H1 (cell line): ENCODE measurements around the gene UBE2E2. TPM values are rescaled to one million over a fixed set of nuclear protein-coding genes. Genes with fewer than 3 reads are reported as not detected.

Source experiments
- CTCF ChIA-PET: fragments of 300-600 bp; sonication (Branson Sonifier 250); formaldehyde crosslinking; loops from one replicate; lab custom pipeline; 2021; ENCODE audit not compliant: partially characterized antibody; lab: Charles Lee
- POLR2A ChIA-PET: fragments of 300-600 bp; sonication (Branson Sonifier 250); formaldehyde crosslinking; loops from one replicate; lab custom pipeline; 2021; ENCODE audit warnings: inconsistent platforms; ENCODE audit not compliant: partially characterized antibody; lab: Charles Lee
- DNase-seq, 2 experiments: peaks; one replicate each; pipeline versions ENCODE4 v3.0.0 to v3.0.0-alpha.2; 2010 to 2022; ENCODE audit warnings: low spot score in 2 of 2, low read depth in 1 of 2, mixed read lengths in 1 of 2
- FAIRE-seq: peaks from 2 replicates; lab custom pipeline; 2011; peaks lifted over from hg19 to GRCh38; lab: Jason Lieb, UNC
- H2AFZ ChIP-seq: 2 replicates; pipeline ENCODE4 v1.8.1; 2012; ENCODE audit warnings: low read length, inconsistent platforms
- H2AK5ac ChIP-seq: 2 replicates; pipeline ENCODE4 v1.6.1; 2013; ENCODE audit warnings: low read depth, low read length
- H2BK120ac ChIP-seq: replicated peaks from 2 replicates; pipeline ENCODE3; 2013; ENCODE audit warnings: low read depth, low read length, inconsistent platforms
- H2BK12ac ChIP-seq: 2 replicates; pipeline ENCODE4 v1.6.1; 2013; ENCODE audit warnings: low read depth, low read length
- H2BK15ac ChIP-seq: 2 replicates; pipeline ENCODE4 v1.6.1; 2013; ENCODE audit warnings: low read length
- H2BK20ac ChIP-seq: 2 replicates; pipeline ENCODE4 v1.6.1; 2013; ENCODE audit warnings: low read length
- H2BK5ac ChIP-seq: 2 replicates; pipeline ENCODE4 v1.6.1; 2013; ENCODE audit warnings: low read depth, low read length
- H3K14ac ChIP-seq: 2 replicates; pipeline ENCODE4 v1.6.1; 2013; ENCODE audit warnings: inconsistent platforms; ENCODE audit not compliant: insufficient read length
- H3K18ac ChIP-seq: 2 replicates; pipeline ENCODE4 v1.6.1; 2013; ENCODE audit warnings: low read length; ENCODE audit errors: extremely low read depth
- H3K23ac ChIP-seq: 2 replicates; pipeline ENCODE4 v1.6.1; 2013; ENCODE audit warnings: inconsistent platforms; ENCODE audit not compliant: insufficient read length
- H3K23me2 ChIP-seq: 2 replicates; pipeline ENCODE4 v1.6.1; 2013; ENCODE audit warnings: low read depth, low read length
- H3K27ac ChIP-seq: 2 replicates; pipeline ENCODE4 v1.6.1; 2011; ENCODE audit warnings: low read depth, low read length, inconsistent platforms
- H3K27me3 ChIP-seq, 4 experiments: replicated peaks in 1 of 4; 1 replicate in 1 of 4; 2 replicates in 3 of 4; pipeline versions ENCODE4 v1.6.1 to v1.8.1; 2011 to 2013; ENCODE audit warnings: low read length in 3 of 4, mild to moderate bottlenecking in 3 of 4, inconsistent platforms in 2 of 4, mixed read lengths in 2 of 4, moderate library complexity in 1 of 4; ENCODE audit not compliant: control insufficient read depth in 3 of 4, insufficient read depth in 3 of 4; ENCODE audit errors: extremely low read depth in 1 of 4
- H3K36me3 ChIP-seq, 4 experiments: 2 replicates each; pipeline versions ENCODE4 v1.6.1 to v1.8.1; 2011 to 2013; ENCODE audit warnings: mild to moderate bottlenecking in 4 of 4, low read length in 3 of 4, moderate library complexity in 2 of 4, control low read depth in 1 of 4, inconsistent platforms in 1 of 4; ENCODE audit not compliant: insufficient read depth in 4 of 4, control insufficient read depth in 2 of 4
- H3K4ac ChIP-seq: replicated peaks from 2 replicates; pipeline ENCODE3; 2013; ENCODE audit warnings: low read length, low read depth, mixed read lengths, inconsistent platforms; ENCODE audit not compliant: insufficient read length
- H3K4me1 ChIP-seq, 4 experiments: replicated peaks in 1 of 4; 1 replicate in 1 of 4; 2 replicates in 3 of 4; pipeline versions ENCODE4 v1.6.1 to v1.8.1; 2011 to 2013; ENCODE audit warnings: low read length in 3 of 4, inconsistent platforms in 2 of 4, mixed read lengths in 1 of 4; ENCODE audit not compliant: insufficient read depth in 4 of 4, control insufficient read depth in 3 of 4
- H3K4me2 ChIP-seq, 2 experiments: 2 replicates each; pipeline versions ENCODE4 v1.6.1 to v1.8.1; 2011 to 2013; ENCODE audit warnings: low read depth in 2 of 2, low read length in 2 of 2, control low read depth in 1 of 2, inconsistent platforms in 1 of 2, mild to moderate bottlenecking in 1 of 2; ENCODE audit not compliant: insufficient read depth in 1 of 2
- H3K4me3 ChIP-seq, 4 experiments: fragments of 200-600, 300-600 bp in 1 of 4; sonication (generic), shearing (Covaris generic), sonication (Bioruptor Twin) in 1 of 4; 2 replicates each; pipeline versions ENCODE4 v1.5.1 to v1.8.1; 2011 to 2016; ENCODE audit warnings: low read length in 4 of 4, low read depth in 3 of 4, control low read depth in 2 of 4, inconsistent platforms in 2 of 4, mild to moderate bottlenecking in 2 of 4, mixed read lengths in 1 of 4, moderate library complexity in 1 of 4; ENCODE audit not compliant: insufficient read depth in 2 of 4; ENCODE audit errors: extremely low read depth in 1 of 4
- H3K56ac ChIP-seq: replicated peaks from 2 replicates; pipeline ENCODE3; 2013; ENCODE audit warnings: low read depth, mild to moderate bottlenecking, mixed read lengths, low read length, inconsistent platforms; ENCODE audit not compliant: insufficient read length
- H3K79me1 ChIP-seq: 2 replicates; pipeline ENCODE4 v1.6.1; 2013; ENCODE audit warnings: low read depth, low read length, control low read depth
- H3K79me2 ChIP-seq, 2 experiments: 2 replicates each; pipeline versions ENCODE4 v1.6.1 to v1.8.1; 2012 to 2013; ENCODE audit warnings: low read length in 2 of 2, mild to moderate bottlenecking in 2 of 2, inconsistent platforms in 1 of 2; ENCODE audit not compliant: insufficient read depth in 2 of 2, control insufficient read depth in 1 of 2
- H3K9ac ChIP-seq, 4 experiments: replicated peaks in 1 of 4; 1 replicate in 1 of 4; 2 replicates in 3 of 4; pipeline versions ENCODE4 v1.6.1 to v1.8.1; 2011 to 2013; ENCODE audit warnings: low read depth in 3 of 4, low read length in 3 of 4, control low read depth in 2 of 4, mild to moderate bottlenecking in 2 of 4, moderate library complexity in 2 of 4, inconsistent platforms in 1 of 4; ENCODE audit errors: extremely low read depth in 1 of 4
- H3K9me3 ChIP-seq, 2 experiments: 2 replicates each; pipeline versions ENCODE4 v1.6.1 to v1.8.1; 2012 to 2013; ENCODE audit warnings: mild to moderate bottlenecking in 2 of 2, moderate library complexity in 2 of 2, control low read depth in 1 of 2, inconsistent platforms in 1 of 2, low read depth in 1 of 2, low read length in 1 of 2, mixed read lengths in 1 of 2; ENCODE audit not compliant: insufficient read depth in 2 of 2
- H4K20me1 ChIP-seq, 2 experiments: replicated peaks in 1 of 2; 2 replicates each; pipeline versions ENCODE3 to v1.8.1; 2011 to 2013; ENCODE audit warnings: inconsistent platforms in 2 of 2, low read length in 2 of 2, mild to moderate bottlenecking in 1 of 2; ENCODE audit not compliant: insufficient read depth in 2 of 2, control insufficient read depth in 1 of 2
- H4K5ac ChIP-seq: 2 replicates; pipeline ENCODE4 v1.6.1; 2013; ENCODE audit warnings: low read length, low read depth, mixed read lengths, inconsistent platforms; ENCODE audit not compliant: insufficient read length
- H4K8ac ChIP-seq: 2 replicates; pipeline ENCODE4 v1.8.0; 2013; ENCODE audit warnings: mild to moderate bottlenecking, moderate library complexity, low read length, inconsistent platforms; ENCODE audit not compliant: insufficient read depth; ENCODE audit errors: extremely low read depth
- H4K91ac ChIP-seq: replicated peaks from 2 replicates; pipeline ENCODE3; 2013; ENCODE audit warnings: low read length, mixed read lengths, inconsistent platforms; ENCODE audit not compliant: insufficient read length
- JUND ChIP-seq: IDR thresholded peaks from 2 replicates; pipeline ENCODE4 v1.6.1; 2011; ENCODE audit warnings: mild to moderate bottlenecking, improper control_type of control experiment, low read length
- POLR2AphosphoS5 ChIP-seq: IDR thresholded peaks from 2 replicates; pipeline ENCODE4 v1.6.1; 2011; ENCODE audit warnings: low read depth, low read length
- RAD21 ChIP-seq, 2 experiments: IDR thresholded peaks in 1 of 2; conservative IDR thresholded peaks in 1 of 2; 2 replicates each; pipeline ENCODE4 v1.6.1; 2011; ENCODE audit warnings: low read depth in 2 of 2, low read length in 2 of 2, improper control_type of control experiment in 1 of 2, inconsistent platforms in 1 of 2, mild to moderate bottlenecking in 1 of 2, moderate library complexity in 1 of 2
- WGBS, 2 experiments: shearing (Covaris generic) in 1 of 2; methylation state at CpG; one replicate each; pipeline versions ENCODE4 v1.1.6 to v1.1.7; 2013 to 2015; ENCODE audit warnings: low lambda C conversion rate in 2 of 2, mixed read lengths in 2 of 2, inconsistent platforms in 1 of 2, low coverage in 1 of 2, missing lambda C conversion rate in 1 of 2; ENCODE audit not compliant: insufficient replicate concordance in 2 of 2, insufficient coverage in 1 of 2, insufficient read length in 1 of 2; ENCODE audit errors: extremely low coverage in 1 of 2, missing lambda C conversion rate in 1 of 2; 5-methylcytosine and 5-hydroxymethylcytosine counted together
- polyA plus RNA-seq, 7 experiments: library from polyadenylated mRNA; depleted of rRNA in 3 of 7; stranded (reverse) in 5 of 7; unstranded in 2 of 7; fragments of >200 nt in 5 of 7; fragments of 200-250 nt in 2 of 7; gene quantifications; 1 replicate in 5 of 7; 2 replicates in 1 of 7; 4 replicates in 1 of 7; pipeline versions ENCODE4 v1.2.1 to v1.2.3, GENCODE V29; 2011 to 2013; ENCODE audit warnings: missing spikeins in 2 of 7, mixed read lengths in 2 of 7
- total RNA-seq: library from RNA; stranded (reverse); fragmentation: NEBNext Ultra II Directional; extraction: Animal tissue kit (Norgen Biotek cat#: 25700); gene quantifications from 2 replicates; pipeline ENCODE4 v1.2.1, GENCODE V29; 2021
- TF ChIP-seq, protein P1 (sequence below): IDR thresholded peaks from 2 replicates; pipeline ENCODE4 v1.6.1; 2012; ENCODE audit warnings: inconsistent platforms
- TF ChIP-seq, protein P2 (sequence below): IDR thresholded peaks from 2 replicates; pipeline ENCODE4 v1.6.1; 2011; ENCODE audit warnings: low read length, improper control_type of control experiment

UBE2E2 gene
- total and polyA plus RNA-seq, 2 of the 8 experiments (the other 6 are each of a cell fraction or from before 2014, with no cell fraction given), result 57.6 to 70.6 TPM

DNA sequence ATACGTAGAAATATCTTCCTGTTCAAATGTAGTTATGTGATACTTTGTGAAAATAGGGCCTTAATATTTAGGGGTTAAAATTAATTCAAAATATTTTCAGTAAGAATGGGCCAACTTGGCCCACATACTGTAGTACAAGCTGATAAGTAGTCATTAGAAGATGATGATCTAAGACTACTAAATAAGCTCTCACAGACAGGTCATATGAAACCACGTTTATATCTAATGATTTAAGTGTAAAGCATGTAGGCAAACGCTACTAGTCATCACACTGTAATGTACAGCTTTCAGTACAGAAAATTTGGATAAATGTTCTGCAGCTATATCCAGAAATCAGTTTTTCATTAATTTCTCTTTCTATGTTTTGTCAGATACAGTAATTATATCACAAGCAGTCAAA lies 228.6 kb downstream of the UBE2E2 start:
- Histone ChIP-seq H4K8ac (no peak overlapping the region), H2AK5ac (no peak overlapping the region), H3K4ac (no peak overlapping the region), H3K4me3 (no peak overlapping the region), H3K23ac (no peak overlapping the region), H2BK15ac (no peak overlapping the region), H3K56ac (no peak overlapping the region), H3K4me1 (peaks cover 0 to 10% (median 7%) of the 10 kb centered on the region in 4 experiments; a peak in 5 of 7 replicates), H3K79me1 (peaks cover 6% of the 10 kb centered on the region; the same call in 1 of the 2 replicates), H3K18ac (no peak overlapping the region), H2BK20ac (no peak overlapping the region), H3K23me2 (no peaks in the 10 kb centered on the region), H2AFZ (no peak overlapping the region), H4K20me1 (no peaks in the 10 kb centered on the region), H3K9me3 (no peaks in the 10 kb centered on the region), H2BK120ac (no peak overlapping the region), H3K9ac (no peak overlapping the region), H3K4me2 (no peak overlapping the region), H3K14ac (no peak overlapping the region), H3K27me3 (no peaks in the 10 kb centered on the region), H3K79me2 (peaks cover 0 to 5% of the 10 kb centered on the region in 2 experiments; a peak in 3 of 4 replicates), H2BK12ac (no peak overlapping the region)
- no peak for FAIRE-seq
- ChIA-PET POLR2A (interaction anchor here (0.6 kb wide), 1 partner anchor 354 kb away, joined by 4 read pairs; no protein-coding TSS in a partner anchor), CTCF (interaction anchor here (0.7 to 1.3 kb wide), 3 partner anchors 16 to 129 kb away, joined by 3 to 4 read pairs (median 3); no protein-coding TSS in a partner anchor)
- WGBS, 2 experiments, result 88% methylated on average over 3 of the region's 3 CpGs; no CpG with 5 or more reads in 1 of the 2 experiments
- no peak for TF ChIP-seq JUND
- TF ChIP-seq, protein P1, sequence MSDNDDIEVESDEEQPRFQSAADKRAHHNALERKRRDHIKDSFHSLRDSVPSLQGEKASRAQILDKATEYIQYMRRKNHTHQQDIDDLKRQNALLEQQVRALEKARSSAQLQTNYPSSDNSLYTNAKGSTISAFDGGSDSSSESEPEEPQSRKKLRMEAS, result no peak
- TF ChIP-seq POLR2AphosphoS5, result no peak
- TF ChIP-seq RAD21 (IDR thresholded peaks at IDR 0.05 in 1 of 2, conservative IDR thresholded peaks at IDR 0.05 in 1 of 2; ENCODE audit: low read depth in 2 of 2, low read length in 2 of 2), result no peak
- TF ChIP-seq, protein P2, sequence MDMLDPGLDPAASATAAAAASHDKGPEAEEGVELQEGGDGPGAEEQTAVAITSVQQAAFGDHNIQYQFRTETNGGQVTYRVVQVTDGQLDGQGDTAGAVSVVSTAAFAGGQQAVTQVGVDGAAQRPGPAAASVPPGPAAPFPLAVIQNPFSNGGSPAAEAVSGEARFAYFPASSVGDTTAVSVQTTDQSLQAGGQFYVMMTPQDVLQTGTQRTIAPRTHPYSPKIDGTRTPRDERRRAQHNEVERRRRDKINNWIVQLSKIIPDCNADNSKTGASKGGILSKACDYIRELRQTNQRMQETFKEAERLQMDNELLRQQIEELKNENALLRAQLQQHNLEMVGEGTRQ, result no peak
- TF ChIP-seq, all 59 proteins: peak for 0
- no peaks in the 10 kb centered on the region for H3K36me3 ChIP-seq
- H4K91ac ChIP-seq, result no peak overlapping the region
- H4K5ac ChIP-seq, result no peak overlapping the region
- no peak overlapping the region for H2BK5ac ChIP-seq
- no peak overlapping the region for H3K27ac ChIP-seq
- DNase-seq, result no peak
